Measurements from ENCODE around the gene GABRG3. TPM values are rescaled to one million over a fixed set of nuclear protein-coding genes. Genes with fewer than 3 reads are reported as not detected.

GABRG3 gene
- total RNA-seq, 1 donor from 2014 or later, result 0.08 TPM

GRCh38 chr15:27244047-27244446 is 273.1 kb downstream of the GABRG3 start:
- Histone ChIP-seq H3K27me3 (ENCODE audit: control insufficient read depth, insufficient read depth, low read length) (no peaks in the 10 kb centered on the region), H3K36me3 (ENCODE audit: control insufficient read depth, insufficient read depth, low read length) (no peaks in the 10 kb centered on the region), H3K4me3 (ENCODE audit: low read depth, low read length) (no peak overlapping the region)
- TF ChIP-seq CTCF (IDR thresholded peaks at IDR 0.05; ENCODE audit: insufficient read depth, low read length, poor library complexity, severe bottlenecking), result no peak
- DNase-seq (ENCODE audit: low read depth), result no peak

- Histone ChIP-seq H3K36me3 (ENCODE audit: control insufficient read depth, insufficient read depth, low read length) (no peaks in the 10 kb centered on the region), H3K4me3 (ENCODE audit: low read depth, low read length) (no peak overlapping the region), H3K27me3 (ENCODE audit: control insufficient read depth, insufficient read depth, low read length) (peaks cover 2% of the 10 kb centered on the region)
- no peak for TF ChIP-seq CTCF (IDR thresholded peaks at IDR 0.05; ENCODE audit: insufficient read depth, low read length, poor library complexity, severe bottlenecking)
- DNase-seq (ENCODE audit: low read depth), result no peak
Observed at GRCh38 chr15:27248251-27248650, 277.3 kb downstream of the GABRG3 start.

- no peak for DNase-seq (ENCODE audit: low read depth)
- TF ChIP-seq CTCF (IDR thresholded peaks at IDR 0.05; ENCODE audit: insufficient read depth, low read length, poor library complexity, severe bottlenecking), result no peak
- H3K27me3 ChIP-seq (ENCODE audit: control insufficient read depth, insufficient read depth, low read length), result peaks cover 2% of the 10 kb centered on the region
- H3K36me3 ChIP-seq (ENCODE audit: control insufficient read depth, insufficient read depth, low read length), result no peaks in the 10 kb centered on the region
- no peak overlapping the region for H3K4me3 ChIP-seq (ENCODE audit: low read depth, low read length)
Observed at GRCh38 chr15:27249046-27249759, 278.2 kb downstream of the GABRG3 start.

GRCh38 chr15:27249760-27250109 is 278.8 kb downstream of the GABRG3 start:
- DNase-seq (ENCODE audit: low read depth), result no peak
- H3K27me3 ChIP-seq (ENCODE audit: control insufficient read depth, insufficient read depth, low read length), result peaks cover 2% of the 10 kb centered on the region

GRCh38 chr15:27250223-27250622 is 279.2 kb downstream of the GABRG3 start:
- H3K36me3 ChIP-seq (ENCODE audit: control insufficient read depth, insufficient read depth, low read length), result no peaks in the 10 kb centered on the region
- DNase-seq (ENCODE audit: low read depth), result peak; percentile 32
- peaks cover 2% of the 10 kb centered on the region for H3K27me3 ChIP-seq (ENCODE audit: control insufficient read depth, insufficient read depth, low read length)
- no peak overlapping the region for H3K4me3 ChIP-seq (ENCODE audit: low read depth, low read length)
- TF ChIP-seq CTCF (IDR thresholded peaks at IDR 0.05; ENCODE audit: insufficient read depth, low read length, poor library complexity, severe bottlenecking), result peak; percentile 30

More at GRCh38 chr15:27249760-27250109, 278.8 kb downstream of the GABRG3 start:
- H3K36me3 ChIP-seq (ENCODE audit: control insufficient read depth, insufficient read depth, low read length), result no peaks in the 10 kb centered on the region
- no peak for TF ChIP-seq CTCF (IDR thresholded peaks at IDR 0.05; ENCODE audit: insufficient read depth, low read length, poor library complexity, severe bottlenecking)
- no peak overlapping the region for H3K4me3 ChIP-seq (ENCODE audit: low read depth, low read length)

- Histone ChIP-seq H3K4me3 (ENCODE audit: low read depth, low read length) (no peak overlapping the region), H3K27me3 (ENCODE audit: control insufficient read depth, insufficient read depth, low read length) (peaks cover 2% of the 10 kb centered on the region), H3K36me3 (ENCODE audit: control insufficient read depth, insufficient read depth, low read length) (no peaks in the 10 kb centered on the region)
- TF ChIP-seq CTCF (IDR thresholded peaks at IDR 0.05; ENCODE audit: insufficient read depth, low read length, poor library complexity, severe bottlenecking), result no peak
- no peak for DNase-seq (ENCODE audit: low read depth)
Observed at GRCh38 chr15:27254055-27254454, 283.1 kb downstream of the GABRG3 start.
